T-helper 9 cell (primary cell): ENCODE results near the gene NRSN2.
"Not testable (repeated sequence)": the region's sequence is repeated elsewhere in the genome, so short reads cannot be mapped to it uniquely, and the experiment has no call there.

ENCODE experiments used
- DNase-seq: peaks from one replicate; pipeline ENCODE4 v3.0.0-alpha.2; 2020

NRSN2 gene

DNA sequence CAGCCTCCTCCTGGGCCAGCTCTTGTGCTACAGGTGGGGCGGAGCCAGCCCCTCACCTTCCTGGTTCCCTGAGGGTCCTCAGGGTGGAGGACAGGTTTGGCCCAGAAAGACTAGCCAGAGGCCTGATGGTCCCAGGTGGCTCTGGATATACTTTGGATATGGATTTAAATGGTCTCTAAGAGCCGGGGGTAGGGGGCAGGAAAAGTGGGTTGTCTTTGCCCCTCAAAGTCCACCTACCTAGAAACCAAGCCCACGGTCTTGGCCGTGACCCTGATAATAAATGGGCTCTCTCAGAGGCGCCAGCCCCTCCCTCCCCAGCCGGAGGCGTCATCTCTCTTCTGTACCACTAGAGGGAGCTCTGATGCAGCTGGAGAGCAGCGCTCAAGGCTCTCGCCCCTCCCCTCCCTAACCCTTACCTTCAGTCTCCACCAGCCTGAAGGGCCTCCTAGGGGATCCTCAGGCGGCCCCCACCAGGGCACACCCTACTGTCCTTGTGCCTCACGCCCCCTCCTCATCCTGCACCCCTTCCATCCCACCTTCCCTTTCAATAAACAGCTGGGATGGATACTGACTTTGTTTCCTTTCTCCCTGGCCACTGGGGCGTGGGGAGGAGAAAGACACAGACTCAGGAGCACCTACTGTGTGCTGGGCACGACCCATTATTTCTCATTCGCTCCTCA is 7.5 kb downstream of the NRSN2 start:
- DNase-seq: peak; percentile 65

DNA sequence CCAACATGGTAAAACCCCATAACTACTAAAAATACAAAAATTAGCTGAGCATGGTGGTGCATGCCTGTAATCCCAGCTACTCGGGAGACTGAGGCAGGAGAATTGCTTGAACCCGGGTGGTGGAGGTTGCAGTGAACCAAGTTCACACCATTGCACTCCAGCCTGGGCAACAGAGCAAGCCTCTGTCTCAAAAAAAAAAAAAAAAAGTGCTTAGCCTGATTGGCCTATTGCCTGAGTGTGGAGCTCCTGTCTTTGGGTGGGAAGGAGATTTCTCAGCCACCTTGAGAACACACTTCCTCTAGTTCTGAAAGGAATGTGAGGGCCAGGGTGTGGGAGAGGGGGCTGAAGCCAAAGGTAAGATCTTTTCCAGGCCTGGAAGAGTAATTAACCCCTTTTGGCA is 9.2 kb downstream of the NRSN2 start:
- not testable (repeated sequence) for DNase-seq

DNA sequence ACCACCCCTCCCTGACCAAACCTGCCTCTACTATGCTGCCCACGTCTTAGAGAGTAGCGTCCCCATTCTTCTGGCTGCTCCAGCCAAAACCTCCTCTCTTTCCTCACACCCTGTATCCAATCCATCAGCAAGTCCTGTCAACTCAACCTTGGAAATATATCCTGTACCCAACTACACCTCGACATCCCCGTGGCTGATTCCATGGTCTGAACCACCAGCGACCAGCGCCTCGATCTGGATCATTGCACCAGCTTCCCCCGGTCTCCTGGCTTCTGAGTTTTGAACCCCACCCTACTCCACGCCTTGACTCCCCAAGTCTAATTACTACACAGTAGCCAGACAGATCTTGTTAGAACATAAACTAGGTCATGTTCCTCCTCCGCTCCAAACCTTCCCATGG is 9.8 kb downstream of the NRSN2 start:
- no peak for DNase-seq

DNA sequence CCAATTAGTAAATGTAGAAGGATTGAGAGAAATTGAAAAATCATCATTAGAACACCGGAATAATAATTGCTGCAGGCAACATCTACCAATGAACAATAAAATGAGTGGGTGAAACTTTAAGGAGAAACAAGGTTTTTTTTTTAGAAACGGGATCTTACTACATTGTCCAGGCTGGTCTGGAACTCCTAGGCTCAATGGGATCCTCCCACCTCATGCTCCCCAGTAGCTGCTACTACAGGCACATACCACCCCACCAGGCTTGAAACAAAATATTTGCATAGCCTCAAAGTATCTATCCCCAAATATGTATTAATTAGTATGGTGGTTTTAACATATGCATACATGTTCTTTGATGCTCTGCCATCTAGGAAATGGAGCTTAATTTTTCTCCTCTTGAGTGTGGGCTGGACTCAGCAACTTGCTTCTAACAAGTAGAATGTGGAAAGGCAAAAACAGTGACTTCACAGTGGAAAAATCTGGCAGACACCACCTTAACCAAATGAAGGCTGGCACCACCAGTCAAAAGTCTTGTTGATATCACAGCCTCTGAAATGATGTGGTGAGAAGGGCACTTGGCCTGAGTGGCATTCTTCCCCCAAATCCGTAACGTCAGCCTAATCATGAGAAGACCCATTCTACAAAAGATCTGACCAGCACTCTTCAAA is 12.1 kb downstream of the NRSN2 start:
- no peak for DNase-seq

DNA sequence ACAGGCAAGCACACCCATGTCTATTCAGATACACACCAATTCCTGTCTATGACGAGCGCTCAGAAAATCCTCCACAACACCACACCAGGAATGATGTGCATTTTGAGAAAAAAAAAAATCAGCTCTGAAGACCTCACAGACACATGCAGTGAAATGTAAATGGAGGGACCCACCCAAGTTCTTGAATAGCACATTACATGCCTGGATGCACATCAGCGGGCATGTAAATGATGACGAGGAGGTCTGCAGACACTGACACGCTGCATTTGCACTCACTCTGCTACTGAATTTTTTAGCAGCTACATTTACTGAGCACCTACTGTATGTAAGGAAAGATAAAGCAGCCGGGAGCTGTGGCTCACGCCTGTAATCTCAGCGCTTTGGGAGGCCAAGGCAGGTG is 14.7 kb downstream of the NRSN2 start:
- no peak for DNase-seq

DNA sequence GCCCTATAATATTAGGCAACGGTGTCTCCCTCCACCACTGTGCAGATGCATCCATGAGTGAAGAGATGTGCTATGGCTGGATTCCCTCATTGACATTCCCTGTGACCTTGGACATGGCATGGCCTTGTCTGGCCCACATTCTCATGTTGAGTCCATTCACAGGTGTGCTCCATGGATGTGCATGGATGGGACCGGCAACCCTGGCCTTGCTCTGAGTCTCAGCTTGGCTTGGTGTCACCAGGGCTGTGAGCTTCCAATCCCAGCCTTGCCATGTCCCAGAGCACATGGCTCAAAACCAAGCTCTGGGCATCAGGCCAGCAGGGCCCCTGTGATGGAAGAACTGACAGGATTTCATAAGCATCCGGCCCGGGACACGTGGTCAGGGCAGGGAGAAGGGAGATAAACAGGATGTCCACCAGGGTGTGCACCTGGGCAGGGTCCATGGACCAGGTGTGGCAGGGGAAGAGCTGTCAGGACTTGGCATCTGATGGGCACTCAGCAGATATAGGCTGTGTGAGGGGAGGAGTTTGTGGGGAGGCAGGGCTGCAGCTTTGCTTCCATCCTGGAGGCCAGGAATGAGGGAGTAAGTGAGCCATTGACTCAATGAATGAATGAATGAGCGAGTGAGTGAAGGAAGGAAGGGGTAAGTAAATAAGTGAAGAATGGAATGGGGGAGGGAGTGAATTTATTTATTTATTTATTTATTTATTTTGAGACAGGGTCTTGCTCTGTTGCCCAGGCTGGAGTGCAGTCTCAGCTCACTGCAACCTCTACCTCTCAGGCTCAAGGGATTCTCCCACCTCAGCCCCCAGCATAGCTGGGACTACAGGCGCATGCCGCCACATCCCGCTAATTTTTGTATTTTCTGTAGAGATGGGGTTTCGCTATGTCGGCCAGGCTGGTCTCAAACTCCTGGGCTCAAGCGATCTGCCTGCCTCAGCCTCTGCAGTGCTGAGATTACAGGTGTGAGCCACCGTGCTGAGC is 15.7 kb downstream of the NRSN2 start:
- no peak for DNase-seq

DNA sequence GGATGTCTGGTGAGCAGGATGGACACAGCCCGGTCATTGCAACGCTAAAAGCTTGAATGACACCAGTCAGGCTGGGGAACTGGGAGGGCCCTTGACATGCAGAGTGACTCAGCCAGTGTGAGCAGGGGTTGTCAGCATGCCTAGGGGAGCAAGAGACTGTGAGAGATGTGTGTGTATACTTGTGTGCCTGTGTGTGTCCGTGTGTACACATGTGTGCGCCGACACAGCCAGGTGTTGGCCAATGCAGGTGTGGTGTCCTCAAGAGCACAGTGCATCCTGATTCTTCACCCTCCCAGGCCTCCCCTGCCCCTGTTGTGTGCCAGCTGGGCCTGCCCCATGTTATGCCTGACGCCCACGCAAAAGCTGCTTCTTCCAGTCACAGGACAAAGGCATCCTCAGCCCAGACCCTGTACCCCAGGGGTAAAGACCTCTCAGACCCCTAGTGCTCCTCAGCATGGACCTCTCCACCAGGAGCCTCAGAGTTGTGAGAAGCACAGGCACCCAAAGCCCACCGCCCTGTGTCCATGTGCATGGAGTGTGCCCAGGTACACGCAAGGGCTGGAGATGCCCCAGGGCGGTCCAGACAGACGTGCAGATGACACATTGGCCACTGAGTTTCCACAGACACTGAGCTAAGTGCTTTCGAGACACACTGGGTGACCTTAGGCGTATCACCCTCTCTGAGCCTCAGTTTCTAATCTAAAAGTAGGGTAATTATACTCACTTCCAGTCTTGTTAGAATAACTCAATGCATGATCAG is 16.6 kb downstream of the NRSN2 start:
- no peak for DNase-seq

DNA sequence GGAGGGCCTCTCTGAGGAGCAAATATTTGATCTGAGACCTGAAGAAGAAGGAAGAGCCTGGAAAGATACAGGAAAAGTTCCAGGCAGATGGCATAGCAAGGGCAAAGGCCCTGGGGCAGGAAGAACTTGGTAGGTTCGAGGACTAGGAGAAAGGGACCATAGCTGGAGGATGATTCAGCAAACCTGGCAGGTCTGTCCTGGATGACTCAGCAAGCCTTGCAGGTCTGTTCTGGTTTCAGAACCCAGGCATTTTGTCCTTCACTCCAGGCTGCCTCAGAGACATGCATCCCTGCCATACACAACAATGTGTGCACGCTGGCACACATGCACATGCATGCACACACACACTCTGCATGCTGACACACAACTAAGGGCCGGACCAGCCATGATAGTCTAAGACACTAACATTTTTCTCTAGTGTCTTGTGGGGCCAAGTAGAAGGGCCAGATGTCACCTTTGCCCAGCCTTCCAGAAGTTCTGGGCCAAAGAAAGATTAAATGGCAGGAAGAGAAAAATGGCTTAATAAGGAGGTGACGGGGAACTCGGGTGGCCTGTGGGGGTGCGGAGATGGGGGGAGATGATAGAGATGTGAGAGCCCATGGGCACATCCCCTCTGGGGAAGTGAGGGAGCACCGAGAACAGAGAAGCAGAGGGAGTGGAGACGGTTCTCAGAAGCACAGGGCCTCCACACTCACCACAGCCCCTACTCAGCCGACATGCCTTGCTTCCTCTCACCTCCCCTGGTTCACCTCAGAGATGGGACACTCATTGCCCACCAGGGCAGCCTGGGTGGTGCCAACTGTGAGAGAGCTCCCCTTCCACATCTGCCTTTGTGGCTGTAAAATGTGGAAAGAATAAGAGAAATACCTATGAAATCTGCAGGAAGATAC is 18.2 kb downstream of the NRSN2 start:
- DNase-seq: no peak

DNA sequence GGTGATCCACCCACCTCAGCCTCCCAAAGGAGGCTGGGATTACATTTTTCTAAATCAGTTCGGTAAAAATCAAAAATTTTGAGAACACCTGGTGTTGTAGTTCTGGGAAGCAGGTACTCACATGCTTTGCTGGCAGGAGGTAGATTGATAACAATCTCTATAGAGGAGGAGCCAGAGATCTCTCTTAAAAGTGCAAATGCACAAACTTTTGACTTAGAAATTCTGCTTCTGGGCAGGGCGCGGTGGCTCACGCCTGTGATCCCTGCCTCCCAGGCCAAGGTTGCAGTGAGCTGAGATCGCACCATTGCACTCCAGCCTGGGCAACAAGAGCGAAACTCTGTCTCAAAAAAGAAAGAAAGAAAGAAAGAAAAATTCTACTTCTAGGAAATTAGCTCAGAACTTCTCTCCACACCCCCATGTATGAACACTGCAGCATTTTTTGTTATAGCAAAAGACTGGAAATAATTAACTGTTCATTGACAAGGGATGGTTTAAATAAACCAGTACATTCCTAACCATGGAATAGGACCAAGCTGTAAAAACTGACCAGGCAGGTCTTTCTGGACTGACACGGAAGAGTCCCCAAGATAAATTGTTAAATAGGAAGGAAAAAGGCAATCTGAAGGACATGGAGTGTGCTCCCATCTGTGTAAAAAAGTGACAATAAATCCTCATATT is 19.3 kb downstream of the NRSN2 start:
- no peak for DNase-seq

DNA sequence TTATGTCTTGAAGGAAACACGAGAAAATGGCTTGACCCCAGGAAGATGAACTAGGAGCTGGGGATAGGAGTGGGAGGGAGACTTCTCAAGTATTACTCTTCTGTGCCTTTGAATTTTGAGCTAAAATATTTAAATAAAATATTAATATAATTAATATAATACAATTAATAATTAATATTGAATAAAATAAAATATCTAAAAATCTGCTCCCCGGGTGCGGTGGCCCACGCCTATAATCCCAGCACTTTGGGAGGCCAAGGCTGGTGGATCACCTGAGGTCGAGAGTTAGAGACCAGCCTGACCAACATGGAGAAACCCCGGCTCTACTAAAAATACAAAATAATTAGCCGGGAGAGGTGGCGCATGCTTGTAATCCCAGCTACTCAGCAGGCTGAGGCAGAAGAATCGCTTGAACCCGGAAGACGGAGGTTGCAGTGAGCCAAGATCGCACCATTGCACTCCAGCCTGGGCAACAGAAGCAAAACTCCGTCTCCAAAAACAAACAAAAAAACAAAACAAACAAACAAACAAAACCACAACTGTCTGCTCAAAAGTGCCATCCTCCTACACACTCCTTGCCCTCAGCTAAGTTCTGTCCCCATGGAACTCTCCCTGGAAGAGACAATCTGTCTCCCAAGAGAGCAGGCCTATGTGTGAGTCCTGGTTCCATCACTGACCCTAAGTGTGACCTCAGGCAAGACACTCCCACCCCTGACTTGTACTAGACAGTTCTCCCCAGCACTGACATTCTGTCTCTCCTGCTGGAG is 20.0 kb downstream of the NRSN2 start:
- DNase-seq: no peak

DNA sequence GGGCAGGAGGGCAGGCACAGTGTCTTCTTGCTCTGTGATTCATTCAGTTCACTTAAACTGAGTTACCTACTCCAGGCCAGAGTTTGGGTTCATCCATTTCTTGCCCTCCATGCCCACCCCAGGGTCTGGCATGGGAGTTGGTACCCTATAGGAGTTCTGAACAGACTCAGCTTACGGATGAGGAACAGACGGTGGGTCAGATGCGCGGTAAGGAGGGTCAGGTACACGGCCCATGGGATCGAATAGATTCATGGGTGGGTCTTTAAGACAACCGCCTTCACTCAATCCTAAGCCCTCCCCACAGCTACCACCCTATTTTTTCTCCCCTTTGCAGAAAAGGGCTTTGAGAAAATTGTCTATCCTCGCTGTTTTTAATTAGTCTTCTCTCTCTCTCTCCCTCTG is 20.6 kb downstream of the NRSN2 start:
- DNase-seq: no peak

DNA sequence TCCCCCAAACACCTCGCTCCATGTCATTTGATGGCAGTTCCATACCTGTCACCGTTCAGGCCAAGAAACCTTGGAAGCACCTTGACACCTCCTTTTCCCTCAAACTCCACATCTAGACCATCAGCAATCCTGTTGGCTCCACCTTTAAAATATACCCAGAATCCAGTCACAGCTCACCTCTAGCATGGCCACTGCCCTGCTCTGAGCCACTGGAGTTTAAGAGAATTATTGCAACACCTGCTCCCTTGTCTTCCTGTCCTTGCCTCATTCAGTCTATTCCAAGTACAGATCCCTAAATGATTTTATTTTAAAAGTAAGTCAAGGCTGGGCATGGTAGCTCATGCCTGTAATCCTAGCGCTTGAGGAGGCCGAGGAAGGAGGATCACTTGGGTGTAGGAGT is 22.0 kb downstream of the NRSN2 start:
- no peak for DNase-seq

DNA sequence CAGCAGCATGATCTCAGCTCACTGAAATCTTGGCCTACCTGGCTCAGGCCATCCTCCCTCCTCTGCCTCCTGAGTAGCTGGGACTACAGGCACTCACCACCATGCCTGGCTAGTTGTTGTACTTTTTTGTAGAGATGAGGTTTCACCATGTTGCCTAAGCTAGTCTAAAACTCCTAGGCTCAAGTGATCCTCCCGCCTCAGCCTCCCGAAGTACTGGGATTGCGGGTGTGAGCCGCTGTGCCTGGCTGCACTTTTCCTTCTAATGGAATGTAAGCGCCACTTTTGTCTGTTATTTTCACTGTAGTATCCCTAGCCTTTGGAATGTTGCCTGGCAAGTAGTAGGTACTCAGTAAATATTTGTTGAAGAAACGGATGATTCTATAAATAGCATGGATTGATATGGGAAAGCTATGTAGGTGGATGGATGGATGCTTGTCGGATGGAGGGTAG is 23.3 kb downstream of the NRSN2 start:
- DNase-seq: no peak

DNA sequence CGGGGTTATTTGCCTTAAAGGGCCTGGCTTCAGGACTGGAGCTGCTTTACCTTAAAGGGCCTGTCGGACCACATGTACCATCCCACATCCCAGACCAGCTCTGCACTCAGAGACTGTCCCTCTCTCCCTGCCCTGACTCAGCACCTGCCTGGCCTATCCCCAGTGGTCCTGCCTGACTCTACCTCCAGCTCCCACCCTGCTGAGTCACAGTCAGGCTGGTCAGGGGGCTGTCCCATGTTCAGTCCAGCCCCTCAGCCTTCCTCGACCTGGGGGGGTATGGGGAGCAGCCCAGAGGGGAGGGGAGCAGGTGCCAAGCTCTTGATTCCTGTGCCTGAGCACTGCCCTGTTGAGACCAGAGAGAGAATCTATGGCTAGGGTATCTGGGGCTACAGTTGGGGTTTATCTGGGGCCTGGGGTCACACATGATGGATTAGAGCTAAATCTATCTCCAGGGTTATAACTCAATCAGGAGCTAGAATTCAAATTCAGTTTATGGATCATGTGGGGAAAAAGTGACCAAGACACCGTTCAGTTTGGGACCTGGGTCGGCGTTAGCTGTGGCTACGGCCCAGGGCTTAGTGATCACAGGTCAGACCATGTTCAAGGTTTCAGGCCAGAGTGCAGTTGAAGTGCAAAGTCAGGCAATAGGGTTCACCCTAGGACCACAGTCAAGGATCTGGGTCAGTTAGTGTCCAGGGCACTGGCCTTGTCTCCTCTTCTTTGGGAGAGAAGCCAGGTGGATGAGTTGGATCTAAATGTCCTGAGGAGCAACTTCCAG is 24.3 kb downstream of the NRSN2 start:
- no peak for DNase-seq

DNA sequence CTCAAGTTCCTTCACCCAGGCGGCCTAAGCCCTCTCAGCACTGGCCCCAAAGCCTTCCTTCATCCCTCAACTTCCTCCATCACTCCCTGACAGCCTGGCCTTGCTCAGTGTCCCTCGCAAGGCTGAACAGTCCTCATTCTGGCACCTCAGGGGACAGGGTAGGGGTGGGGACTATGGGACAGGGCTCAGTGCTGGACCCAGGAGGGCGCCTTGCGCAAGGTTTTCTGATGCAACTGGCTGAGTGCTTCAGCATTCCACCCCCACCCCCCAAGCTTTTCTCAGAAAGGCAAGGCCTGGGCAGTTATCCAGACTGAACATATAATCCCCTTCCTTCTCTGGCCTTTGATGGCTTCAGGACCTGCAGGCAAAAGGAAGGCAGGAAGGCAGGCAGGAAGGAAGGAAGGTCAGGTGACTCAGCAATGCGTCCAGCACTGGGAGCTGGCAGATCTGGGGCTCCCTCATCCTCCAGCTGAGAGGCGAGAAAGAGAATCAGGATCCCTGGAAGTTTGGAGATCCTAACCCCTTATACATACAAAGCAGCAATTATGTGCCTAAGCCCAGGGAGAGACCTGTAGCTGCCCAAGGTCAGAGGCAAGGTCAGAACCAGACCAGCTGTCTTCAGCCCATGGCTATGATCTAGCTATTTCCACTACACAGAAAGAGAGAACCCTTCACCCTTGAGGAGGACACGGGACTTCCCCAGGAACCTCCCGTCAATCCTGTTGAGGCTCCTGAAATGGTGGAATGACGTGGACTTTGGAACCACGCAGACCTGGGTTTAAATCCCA is 25.0 kb downstream of the NRSN2 start:
- DNase-seq: no peak

DNA sequence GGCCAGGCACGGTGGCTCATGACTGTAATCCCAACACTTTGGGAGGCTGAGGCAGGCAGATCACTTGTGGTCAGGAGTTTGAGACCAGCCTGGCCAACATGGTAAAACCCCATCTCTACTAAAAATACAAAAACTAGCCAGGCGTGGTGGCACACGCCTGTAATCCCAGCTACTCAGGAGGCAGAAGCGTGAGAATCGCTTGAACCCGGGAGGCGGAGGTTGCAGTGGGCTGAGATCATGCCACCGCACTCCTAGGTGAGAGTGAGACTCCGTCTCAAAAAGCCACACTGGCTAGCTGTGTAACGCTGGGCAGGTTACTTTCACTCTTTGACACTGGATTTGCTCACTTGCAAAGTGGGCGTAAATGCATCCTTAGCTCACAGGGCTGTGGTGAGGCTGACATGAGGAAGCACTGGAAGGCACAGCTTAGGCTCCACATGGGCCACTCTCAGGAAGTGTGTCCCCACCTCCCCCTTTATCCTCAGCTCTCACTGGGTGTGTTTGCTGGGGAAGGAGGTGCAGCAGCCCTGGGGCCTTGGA is 25.7 kb downstream of the NRSN2 start:
- not testable (repeated sequence) for DNase-seq

DNA sequence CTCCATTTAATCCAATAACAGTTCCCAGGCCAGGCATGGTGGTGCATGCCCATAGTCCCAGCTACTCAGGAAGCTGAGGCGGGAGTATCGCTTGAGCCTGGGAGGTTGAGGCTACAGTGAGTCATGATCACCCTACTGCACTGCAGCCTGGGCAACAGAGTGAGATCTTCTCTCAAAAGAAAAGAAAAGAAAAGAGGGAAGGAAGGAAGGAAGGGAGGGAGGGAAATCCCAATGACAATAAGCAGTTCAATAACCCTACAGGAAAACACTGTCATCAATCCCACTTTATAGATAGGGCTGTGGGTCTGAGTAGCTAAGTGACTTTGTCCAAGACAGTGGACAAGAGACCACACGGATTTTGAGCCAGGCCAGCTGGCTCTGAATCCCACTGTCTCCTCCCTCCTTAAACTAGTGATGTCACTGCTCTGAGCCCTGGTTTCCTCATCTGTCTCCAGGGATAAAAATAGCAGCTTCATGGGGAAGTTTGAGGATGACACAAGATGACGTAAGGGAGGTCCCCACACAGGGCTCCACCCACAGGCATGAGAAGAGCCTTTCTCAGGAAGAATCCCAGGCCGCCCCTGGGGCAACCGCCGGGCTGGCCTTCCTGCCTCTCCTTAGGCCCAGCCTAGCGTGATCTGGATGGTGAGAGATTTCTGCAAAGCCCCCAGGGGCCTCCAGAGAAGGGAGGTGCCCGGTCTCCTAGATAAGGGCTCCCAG is 26.4 kb downstream of the NRSN2 start:
- DNase-seq: no peak
